HG02840 (cell line): ENCODE measurements around the gene CARD19.

Experiments
- ATAC-seq: cut with Tn5 transposase; IDR thresholded peaks from one replicate; pipeline ENCODE4 v1.9.1; 2021; ENCODE audit warnings: mild to moderate bottlenecking, moderate library complexity, moderate number of reproducible peaks; ENCODE audit not compliant: unreplicated experiment, low FRiP score

CARD19 gene

DNA sequence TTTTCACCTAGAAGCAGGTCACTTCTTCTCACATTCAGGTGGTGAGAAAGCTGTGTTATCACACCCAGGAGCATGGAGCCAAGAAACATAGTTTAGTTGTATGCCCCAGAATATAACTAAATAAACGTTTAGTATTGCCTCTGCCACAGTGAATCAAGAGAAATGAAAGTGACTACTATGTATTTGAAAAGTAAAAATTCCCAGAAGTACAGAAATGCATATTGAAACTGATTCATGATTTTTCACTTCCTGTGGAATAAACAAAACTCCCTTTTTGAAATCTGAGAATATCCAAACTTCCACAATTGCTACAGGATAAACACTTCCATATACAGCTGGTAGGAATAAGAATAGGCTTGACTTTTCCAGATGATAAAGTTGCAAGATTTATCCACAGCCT, 53.3 kb downstream of the CARD19 start:
- no peak for ATAC-seq

DNA sequence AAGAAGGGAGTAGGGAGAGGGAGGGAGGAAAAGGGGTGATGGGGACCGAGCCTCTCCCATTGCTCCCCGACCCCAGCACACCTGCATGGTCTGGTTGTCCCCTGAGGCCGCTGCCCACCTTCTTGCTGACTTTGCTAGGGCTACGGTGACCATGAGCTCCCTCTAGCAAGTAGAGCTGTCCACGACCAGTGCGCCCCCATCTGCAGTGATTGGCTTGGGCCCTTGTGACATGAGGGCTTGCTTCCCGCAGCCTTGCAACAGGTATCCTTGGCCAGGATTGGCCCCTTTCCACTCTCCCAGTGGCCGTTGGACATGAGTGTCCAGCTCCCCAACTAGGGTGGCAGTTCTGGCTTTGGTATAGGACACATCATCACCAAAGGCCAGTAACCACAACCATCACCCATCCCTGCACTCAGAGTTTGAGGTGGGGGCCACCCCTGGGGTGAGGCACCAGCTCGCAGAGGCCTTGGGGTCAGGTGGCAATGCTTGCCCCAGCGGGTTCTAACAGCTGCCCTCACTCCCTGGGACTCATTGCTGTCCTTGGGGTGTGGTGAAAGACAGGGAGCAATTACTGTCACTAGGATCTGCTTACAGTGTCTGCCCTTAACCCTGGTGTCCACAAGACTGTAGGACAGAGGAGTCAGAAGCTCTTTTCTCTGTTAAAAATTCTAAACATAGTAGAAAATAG, 55.2 kb downstream of the CARD19 start:
- ATAC-seq, result no peak

DNA sequence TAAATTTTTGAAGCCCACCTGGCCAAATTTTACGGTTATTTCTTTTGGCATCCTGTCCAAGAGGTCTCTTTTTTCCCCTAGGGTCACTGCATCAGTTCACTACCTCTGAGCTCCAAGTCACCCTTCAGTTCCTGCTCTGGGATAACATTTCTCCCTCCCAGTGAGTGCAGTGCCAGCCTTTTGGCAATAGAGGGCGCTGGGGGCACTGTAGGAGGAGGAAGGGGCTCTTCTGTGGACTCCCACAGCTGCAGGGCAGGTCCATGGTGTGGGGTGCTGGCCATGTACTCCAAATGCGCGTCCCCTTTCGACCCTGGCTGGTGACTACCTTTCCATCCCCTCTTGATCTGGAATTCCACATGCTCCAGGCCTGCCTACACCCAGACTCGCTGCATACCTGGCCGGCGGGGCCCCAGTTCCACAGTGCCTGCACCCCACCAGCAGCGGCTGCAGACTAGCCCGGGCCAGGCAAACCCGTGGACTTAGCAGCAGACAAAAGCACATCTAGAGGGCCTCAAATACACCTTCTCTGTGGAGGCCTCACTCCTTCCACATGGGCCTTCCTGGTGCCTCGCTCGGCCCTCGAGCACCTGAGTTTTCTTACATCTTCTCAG, 58.4 kb downstream of the CARD19 start:
- ATAC-seq, result no peak

DNA sequence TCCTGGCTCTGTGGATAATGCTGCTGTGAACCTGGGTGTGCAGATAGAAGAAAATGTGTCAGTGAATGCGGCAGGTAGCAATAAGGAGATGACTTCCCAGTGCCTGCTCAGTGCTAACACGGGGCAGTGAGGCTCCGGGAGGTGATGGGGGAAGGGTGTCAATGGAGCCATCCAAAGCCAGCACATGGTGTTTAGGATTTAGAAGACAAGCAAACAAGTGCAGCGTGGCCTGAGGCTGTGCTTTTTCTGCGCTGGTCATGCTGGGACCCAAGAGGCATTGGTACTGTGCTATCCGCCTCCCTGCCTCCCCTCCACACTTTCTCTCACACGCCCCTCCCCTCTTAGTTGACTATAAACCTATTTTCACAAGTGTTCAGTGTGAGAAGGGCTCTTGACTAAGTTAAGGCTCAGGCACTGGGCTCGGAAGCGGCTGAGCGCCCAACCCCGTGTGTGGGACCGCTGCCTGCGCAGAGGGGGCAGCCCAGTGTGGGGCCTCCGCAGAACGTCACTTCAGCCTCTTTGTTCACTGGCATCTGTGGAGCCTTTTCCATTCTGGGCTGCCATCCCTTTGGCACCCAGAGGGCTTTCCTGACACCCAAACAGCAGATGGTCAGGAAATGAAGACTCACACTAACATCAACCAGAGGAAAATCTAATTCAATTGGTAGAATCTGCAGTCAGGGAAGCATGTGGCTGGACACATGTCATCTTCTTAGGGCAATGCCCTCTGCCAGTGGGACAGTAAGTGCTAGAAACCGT, 59.9 kb downstream of the CARD19 start:
- no peak for ATAC-seq

DNA sequence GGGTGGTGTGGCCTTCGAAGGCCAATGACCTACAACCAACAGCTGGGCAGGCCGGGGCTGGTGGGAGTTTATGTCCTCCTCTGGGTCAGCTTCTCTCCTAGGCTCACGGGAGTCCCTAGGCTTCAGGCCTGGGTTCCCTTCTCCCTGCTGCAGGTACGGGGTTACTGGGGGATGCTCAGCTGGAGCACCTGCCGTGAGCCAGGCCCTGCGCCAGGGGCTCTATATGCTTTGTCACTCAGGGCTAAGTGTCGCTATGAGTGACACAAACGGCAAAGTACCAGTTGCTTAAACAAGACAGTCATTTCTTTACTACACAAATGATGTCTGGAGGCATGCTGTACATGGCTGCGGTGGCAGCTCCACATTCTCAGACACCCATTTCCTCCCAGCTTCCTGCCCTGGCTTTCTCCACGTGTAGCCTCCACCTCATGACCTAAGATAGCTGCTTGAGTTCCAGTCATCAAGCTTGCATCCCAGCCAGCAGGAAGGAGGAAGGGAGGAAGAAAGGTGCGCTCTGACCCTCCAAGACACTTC, 60.5 kb downstream of the CARD19 start:
- no peak for ATAC-seq

DNA sequence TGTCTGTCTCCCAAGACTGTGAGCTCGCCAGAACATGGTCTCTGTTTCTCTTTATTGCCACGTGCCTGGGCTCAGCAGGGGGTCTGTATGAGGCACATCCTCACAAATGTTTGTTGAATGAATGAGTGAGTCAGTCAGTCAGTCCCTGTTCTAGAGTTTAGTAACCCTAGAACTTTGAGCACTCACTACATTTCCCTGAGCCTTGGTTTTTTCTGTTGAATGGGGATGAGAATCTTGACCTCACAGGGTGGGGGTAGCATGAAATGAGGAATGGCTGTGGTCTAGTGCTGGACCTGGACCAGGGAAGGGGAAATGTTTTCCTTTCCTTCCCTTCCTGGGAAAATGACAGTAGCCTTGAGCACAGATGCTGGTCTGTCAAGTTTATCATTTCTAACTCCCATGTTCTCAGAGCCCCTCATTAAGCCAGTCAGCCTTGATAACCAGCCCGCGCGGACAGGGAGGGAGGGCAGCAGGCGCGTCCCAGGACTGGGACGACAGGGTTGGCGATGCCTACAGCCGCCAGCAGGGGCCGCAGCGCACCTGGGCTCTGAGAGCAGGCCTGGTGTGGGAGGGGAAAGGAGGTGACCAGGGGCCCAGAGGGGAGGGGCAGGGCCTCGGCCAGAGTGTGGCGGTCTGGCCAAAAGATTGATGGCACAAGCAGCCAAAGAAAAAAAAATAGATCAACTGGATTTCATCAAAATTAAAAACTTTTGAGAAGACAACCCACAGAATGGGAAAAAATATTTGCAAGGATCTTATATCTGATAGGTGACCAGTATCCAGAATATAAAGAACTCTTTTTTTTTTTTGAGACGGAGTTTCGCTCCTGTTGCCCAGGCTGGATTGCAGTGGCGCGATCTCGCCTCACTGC, 63.8 kb downstream of the CARD19 start:
- peak; percentile 64 for ATAC-seq

DNA sequence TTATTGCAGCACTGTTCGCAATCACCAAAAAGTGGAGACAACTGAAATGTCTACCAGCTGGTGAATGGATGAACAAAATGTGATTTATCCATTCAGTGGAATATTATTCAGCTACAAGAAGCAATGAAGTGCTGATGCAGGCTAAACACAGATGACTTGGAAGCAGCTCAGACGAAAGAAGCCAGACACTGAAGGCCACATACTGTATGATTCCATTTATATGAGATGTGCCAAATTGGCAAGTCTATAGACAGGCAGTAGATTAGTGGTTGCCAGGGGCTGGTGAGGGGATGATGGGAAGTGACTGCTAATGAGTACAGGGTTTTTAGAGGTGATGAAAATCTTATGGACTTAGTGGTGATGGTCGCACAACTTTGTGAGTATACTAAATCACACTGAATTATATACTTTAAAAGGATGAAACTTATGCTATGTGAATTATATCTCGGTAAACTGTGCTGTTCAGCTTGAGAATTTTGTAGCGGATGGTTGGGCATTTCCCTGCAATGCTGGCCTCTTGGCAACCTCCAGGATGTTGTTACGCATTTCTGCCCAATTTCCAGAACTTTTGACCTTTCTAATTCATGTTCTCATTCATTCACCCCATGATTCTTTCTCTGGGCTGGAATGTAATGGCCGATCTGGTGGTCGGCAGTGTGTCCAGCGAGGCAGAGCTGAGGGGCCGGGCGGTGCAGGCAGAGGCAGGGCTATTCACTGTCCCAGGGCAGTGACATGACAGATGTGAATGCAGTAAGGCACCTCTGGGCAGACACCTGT, 66.0 kb downstream of the CARD19 start:
- ATAC-seq, result no peak
